ENCODE measurements around the gene OR52E2. TPM values are rescaled to one million over a fixed set of nuclear protein-coding genes. Genes with fewer than 3 reads are reported as not detected.

Gene OR52E2
- total RNA-seq, 2 donors from 2014 or later = not detected

- ATAC-seq = no peak
- DNase-seq (ENCODE audit: low spot score in 2 of 2) = no peak
- Mint-ChIP-seq H3K27ac (no peak overlapping the region), H3K36me3 (no peaks in the 10 kb centered on the region), H3K9me3 (peaks cover 0 to 3% of the 10 kb centered on the region in 2 donors)
Observed at GRCh38 chr11:5040876-5041275, 18.6 kb downstream of the OR52E2 start.

- no peak for ATAC-seq
- no peak overlapping the region for H3K27ac Mint-ChIP-seq
- peaks cover 0 to 3% of the 10 kb centered on the region in 2 donors for H3K9me3 Mint-ChIP-seq
- DNase-seq (ENCODE audit: low spot score in 2 of 2) = no peak
- no peaks in the 10 kb centered on the region for H3K36me3 Mint-ChIP-seq
Observed at GRCh38 chr11:5038341-5038740, 21.1 kb downstream of the OR52E2 start.

GRCh38 chr11:5037926-5038325 is 21.5 kb downstream of the OR52E2 start:
- Mint-ChIP-seq H3K9me3 (peaks cover 0 to 3% of the 10 kb centered on the region in 2 donors), H3K36me3 (no peaks in the 10 kb centered on the region), H3K27ac (no peak overlapping the region)
- ATAC-seq (no peak), DNase-seq (ENCODE audit: low spot score in 2 of 2) (no peak)

GRCh38 chr11:5036669-5037068 is 22.8 kb downstream of the OR52E2 start:
- DNase-seq (ENCODE audit: low spot score in 2 of 2) (no peak), ATAC-seq (no peak)
- Mint-ChIP-seq H3K36me3 (no peaks in the 10 kb centered on the region), H3K27ac (no peak overlapping the region), H3K9me3 (peaks cover 0 to 3% of the 10 kb centered on the region in 2 donors)

GRCh38 chr11:5021996-5022395 is 37.4 kb downstream of the OR52E2 start:
- Mint-ChIP-seq H3K9me3 (peaks cover 21 to 26% of the 10 kb centered on the region in 2 donors), H3K36me3 (peaks cover 10 to 11% of the 10 kb centered on the region in 2 donors), H3K27ac (no peak overlapping the region)
- no peak for DNase-seq (ENCODE audit: low spot score in 2 of 2)
- ATAC-seq = no peak

GRCh38 chr11:5013012-5013411 is 46.4 kb downstream of the OR52E2 start:
- Mint-ChIP-seq H3K9me3 (no peaks in the 10 kb centered on the region), H3K36me3 (no peaks in the 10 kb centered on the region), H3K27ac (no peak overlapping the region)
- no peak for DNase-seq (ENCODE audit: low spot score in 2 of 2)
- ATAC-seq = no peak

GRCh38 chr11:5011254-5011653 is 48.2 kb downstream of the OR52E2 start:
- Mint-ChIP-seq H3K36me3 (no peaks in the 10 kb centered on the region), H3K9me3 (no peaks in the 10 kb centered on the region), H3K27ac (no peak overlapping the region)
- ATAC-seq (no peak), DNase-seq (ENCODE audit: low spot score in 2 of 2) (no peak)

Other genes starting within 250 kb of the OR52E2 start
- not detected for gene OR51F2, start 238.3 kb downstream of the OR52E2 start, total RNA-seq
- not detected for gene OR51S1, start 210.4 kb downstream of the OR52E2 start, total RNA-seq
- gene OR51T1, start 177.7 kb downstream of the OR52E2 start, total RNA-seq = not detected
- not detected for gene OR51A7, start 155.8 kb downstream of the OR52E2 start, total RNA-seq
- not detected for gene OR51G2, start 140.3 kb downstream of the OR52E2 start, total RNA-seq
- not detected for gene OR51G1, start 135.3 kb downstream of the OR52E2 start, total RNA-seq
- gene OR51A4, start 112.0 kb downstream of the OR52E2 start, total RNA-seq = not detected
- gene OR51A2, start 103.9 kb downstream of the OR52E2 start, total RNA-seq = not detected
- gene OR51L1, start 64.8 kb downstream of the OR52E2 start, total RNA-seq = not detected
- gene OR52J3, start 13.1 kb downstream of the OR52E2 start, total RNA-seq = not detected
- gene OR52E1, start 9.9 kb upstream of the OR52E2 start, total RNA-seq = not detected
- gene OR52A5, start 78.7 kb upstream of the OR52E2 start, total RNA-seq = not detected
- not detected for gene OR52A1, start 95.1 kb upstream of the OR52E2 start, total RNA-seq
- not detected for gene OR51V1, start 141.1 kb upstream of the OR52E2 start, total RNA-seq
- gene HBB, start 167.4 kb upstream of the OR52E2 start, total RNA-seq = not detected
- 1 to 10 TPM in 1 of 2 donors, not detected in 1; 1.6 TPM for gene HBD, start 174.9 kb upstream of the OR52E2 start, total RNA-seq
- not detected for gene HBG1, start 190.2 kb upstream of the OR52E2 start, total RNA-seq
- under 1 TPM in 1 of 2 donors, not detected in 1; 0.41 TPM for gene HBG2, start 195.2 kb upstream of the OR52E2 start, total RNA-seq
- gene HBE1, start 210.3 kb upstream of the OR52E2 start, total RNA-seq = not detected
- not detected for gene OR51B4, start 242.3 kb upstream of the OR52E2 start, total RNA-seq